Measurements from ENCODE around the gene KHSRP.
A peak's percentile ranks its signal among the peaks of the same experiment; 100 is the strongest.
"Not testable (repeated sequence)": the region's sequence is repeated elsewhere in the genome, so short reads cannot be mapped to it uniquely, and the experiment has no call there.

Gene KHSRP

GRCh38 chr19:6450166-6450565 is 25.6 kb upstream of the KHSRP start:
- DNase-seq: no peak

DNA sequence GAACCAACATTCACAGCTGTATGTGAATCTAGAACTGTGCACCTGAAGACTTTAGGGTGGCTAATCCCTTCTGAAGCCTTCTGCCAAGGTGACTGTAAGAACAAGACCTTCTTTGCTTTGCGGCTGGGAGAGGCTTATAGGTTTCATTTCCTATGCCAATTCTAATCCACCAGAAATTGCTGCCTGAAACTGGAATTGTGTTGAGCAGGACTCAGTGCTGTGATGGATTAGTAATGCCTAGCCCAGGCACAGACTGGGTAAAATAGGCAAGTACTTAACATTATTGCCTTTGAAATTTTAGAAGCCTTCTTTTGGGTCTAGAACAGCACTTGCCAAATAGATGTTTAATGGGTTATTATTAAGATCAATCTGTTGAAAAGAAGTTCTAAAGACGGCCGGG is 23.4 kb upstream of the KHSRP start:
- no peak for DNase-seq

DNA sequence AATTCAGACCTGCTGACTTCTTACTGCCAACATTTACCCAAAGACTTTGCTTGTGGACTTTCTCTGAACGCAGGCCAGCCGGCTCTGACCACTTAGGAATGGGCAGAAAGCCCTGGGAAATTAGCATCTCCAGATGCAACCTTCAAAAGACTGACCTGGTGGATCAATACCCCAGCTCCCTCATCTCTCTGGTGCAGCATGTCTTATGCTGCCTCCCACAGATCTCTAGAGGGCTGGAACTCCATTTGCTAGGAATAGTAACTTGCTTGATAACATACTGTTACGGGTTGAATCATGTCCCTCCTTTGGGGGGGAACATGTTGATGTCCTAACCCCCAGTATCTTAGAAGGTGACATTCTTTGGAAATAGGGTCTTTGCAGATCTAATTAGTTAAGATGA is 21.8 kb upstream of the KHSRP start:
- no peak for DNase-seq

GRCh38 chr19:6443986-6444385 is 19.4 kb upstream of the KHSRP start:
- DNase-seq: no peak

DNA sequence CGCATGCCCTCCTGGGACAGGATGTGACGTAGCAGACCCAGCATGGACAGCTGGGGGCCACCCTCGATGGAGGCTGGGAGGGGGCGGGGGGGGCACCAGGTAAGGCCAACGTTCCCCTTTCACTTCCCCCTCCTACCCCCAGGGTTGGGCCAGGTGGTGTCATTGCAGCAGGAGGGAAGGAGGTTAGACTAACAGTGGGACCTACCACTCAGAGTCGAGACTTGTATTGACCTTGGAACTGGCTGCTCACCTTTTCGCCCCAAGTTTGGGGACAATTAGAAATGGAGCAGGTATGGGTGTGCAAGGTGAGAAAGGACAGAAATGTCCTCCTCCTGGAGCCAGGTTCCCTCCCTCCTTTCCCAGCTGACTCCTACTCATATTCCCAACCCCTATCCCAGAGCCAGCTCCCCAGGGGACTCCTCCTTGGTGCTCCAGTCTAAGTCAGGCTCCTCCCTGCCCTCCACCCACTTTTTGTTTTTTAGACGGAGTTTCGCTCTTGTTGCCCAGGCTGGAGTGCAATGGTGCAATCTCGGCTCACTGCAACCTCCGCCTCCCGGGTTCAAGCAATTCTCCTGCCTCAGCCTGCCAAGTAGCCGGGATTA is 17.6 kb upstream of the KHSRP start:
- no peak for DNase-seq

DNA sequence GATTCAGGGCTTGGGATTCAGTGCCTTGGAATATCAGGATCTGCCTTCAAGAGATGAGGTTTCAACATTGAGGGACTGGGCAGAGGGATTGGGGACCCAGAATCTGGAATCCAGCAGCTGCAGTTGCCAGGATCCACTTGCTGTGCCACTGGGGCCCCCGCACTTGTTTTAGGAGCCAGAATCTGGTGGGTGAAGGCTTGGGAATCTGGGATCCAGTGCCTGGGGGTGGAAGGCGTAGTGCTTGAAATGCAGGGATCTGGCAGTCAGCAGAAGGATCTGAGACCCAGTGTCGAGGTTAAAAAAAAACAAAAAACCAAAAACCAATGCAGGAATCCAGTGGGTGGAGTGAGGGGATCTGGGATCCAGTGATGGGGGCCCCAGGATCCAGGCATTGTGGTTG is 16.3 kb upstream of the KHSRP start:
- no peak for DNase-seq

GRCh38 chr19:6439743-6440142 is 15.1 kb upstream of the KHSRP start:
- no peak for DNase-seq

- no peak for DNase-seq
Observed at GRCh38 chr19:6433663-6434062, 9.1 kb upstream of the KHSRP start, which contains the start of gene SLC25A41. Gene SLC25A41, minus strand, starts transcription at chr19:6433763. Its CDS starts 70 bp downstream, at chr19:6433693.

GRCh38 chr19:6433165-6433564 is 8.6 kb upstream of the KHSRP start:
- DNase-seq: no peak

- DNase-seq: no peak
Observed at GRCh38 chr19:6431891-6432290, 7.3 kb upstream of the KHSRP start.

- DNase-seq: no peak
Observed at GRCh38 chr19:6429419-6430221, 5.0 kb upstream of the KHSRP start.

DNA sequence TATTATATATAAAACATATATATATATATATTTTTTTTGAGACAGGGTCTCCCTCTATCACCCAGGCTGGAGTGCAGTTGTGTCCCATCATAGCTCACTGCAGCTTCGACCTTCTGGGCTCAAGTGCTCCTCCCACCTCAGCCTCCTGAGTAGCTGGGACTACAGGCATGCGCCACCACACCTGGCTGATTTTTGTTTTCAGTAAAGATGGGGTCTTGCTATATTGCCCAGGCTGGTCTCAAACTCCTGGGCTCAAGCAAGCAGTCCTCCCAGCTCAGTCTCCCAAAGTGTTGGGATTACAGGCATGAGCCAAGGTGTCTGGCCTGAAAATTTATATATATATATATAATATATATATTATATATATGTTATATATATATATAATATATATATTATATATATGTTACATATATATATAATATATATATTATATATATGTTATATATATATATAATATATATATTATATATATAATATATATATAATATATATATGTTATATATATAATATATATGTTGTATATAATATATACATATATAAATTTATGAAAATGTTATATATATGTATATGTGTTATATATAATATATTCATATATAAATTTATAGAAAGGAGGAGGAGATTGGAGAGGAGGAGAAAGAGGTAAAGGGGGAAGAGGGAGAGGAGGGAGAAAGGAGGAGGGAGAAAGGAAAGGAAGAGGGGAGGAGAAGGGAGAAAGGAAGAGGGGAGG is 4.2 kb upstream of the KHSRP start:
- not testable (repeated sequence) for DNase-seq

GRCh38 chr19:6427131-6427530 is 2.5 kb upstream of the KHSRP start:
- DNase-seq: no peak

DNA sequence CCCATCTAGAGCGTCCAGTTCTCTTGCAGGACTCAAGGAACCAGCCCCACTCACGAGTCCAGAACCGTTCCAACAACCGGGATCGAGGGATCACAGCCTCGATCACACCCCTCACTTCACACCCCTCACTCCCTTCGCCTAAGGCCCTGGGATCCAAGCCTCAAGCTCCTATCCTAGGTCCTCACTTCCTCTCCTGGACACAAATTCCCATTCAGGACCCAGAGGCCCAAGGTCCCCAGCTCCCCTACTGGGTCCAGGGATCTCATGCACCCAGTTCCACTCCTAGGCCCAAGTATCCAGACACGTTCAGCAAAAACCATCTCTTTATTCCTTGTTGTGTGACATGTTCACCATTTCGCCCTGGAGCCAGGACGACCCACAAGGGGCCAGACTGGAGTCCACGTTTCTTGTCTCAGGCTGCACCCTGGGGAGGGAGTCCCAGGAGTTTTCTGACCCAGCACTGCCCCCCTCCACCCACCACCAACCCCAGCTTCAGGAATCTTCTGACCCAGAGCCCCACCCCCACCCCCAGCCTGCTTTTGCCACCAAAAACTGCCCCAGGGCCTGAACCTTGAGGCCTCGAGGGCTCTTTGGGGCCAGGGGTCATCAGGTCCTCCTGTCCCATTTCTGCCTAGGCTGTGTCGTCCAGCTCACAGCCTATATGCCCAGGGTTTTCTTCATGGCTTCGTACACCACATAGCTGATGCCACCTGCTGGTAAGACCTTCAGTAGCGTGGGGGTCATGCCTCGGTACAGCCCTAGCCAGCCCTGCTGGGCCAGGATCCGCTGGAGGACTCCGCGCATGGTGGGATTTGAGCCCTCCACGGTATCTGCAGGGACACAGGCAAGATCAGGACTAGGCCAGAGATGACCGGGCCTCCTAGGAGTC is 1.4 kb upstream of the KHSRP start:
- no peak for DNase-seq

GRCh38 chr19:6424939-6425731 is 524 bp upstream of the KHSRP start:
- DNase-seq: peak; percentile 100

GRCh38 chr19:6423499-6424194 is 964 bp downstream of the KHSRP start:
- no peak for DNase-seq

GRCh38 chr19:6421075-6422014 is 3.3 kb downstream of the KHSRP start:
- DNase-seq: no peak

- no peak for DNase-seq
Observed at GRCh38 chr19:6418562-6418932, 6.1 kb downstream of the KHSRP start.

DNA sequence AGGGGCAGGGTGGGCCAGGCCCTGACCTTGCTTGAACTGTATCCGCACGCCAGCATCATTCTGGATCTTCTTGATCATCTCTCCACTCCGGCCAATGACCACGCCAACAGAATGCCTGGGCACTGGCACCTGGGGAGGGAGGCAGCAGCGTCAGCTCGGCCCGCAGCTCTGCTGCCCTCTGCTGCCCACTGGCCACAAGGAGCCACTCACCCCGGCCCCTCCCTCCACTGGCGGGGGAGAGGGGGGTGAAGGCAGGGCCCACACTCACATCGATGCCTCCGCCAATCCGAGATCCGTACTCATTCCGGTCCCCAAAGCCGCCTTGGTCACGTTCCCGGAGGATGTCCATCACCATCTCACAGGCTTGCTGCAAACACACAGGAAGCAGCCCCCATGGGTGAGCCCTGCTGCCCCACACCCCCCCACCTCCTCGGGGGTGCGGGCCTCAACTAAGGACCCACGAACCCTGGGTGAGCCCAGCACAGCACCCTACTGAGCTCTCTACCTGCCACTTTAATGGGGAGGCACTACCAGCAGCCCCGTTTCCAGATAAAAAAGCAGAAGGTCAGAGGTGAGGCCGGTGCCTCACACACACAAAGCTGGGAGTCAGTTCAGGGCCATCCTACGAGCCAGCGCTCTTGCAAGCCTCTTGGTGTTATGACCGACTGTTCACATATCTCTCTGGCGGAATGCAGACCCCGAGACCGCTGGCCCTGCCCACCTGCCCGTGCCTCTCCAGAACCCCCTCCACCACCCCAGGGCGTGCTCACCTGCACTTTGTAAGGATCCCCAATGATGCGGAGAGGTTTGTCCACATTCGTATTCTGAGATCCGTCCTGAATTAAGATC is 6.7 kb downstream of the KHSRP start:
- no peak for DNase-seq
